Measurements from ENCODE around the gene ZNF32.

DNA sequence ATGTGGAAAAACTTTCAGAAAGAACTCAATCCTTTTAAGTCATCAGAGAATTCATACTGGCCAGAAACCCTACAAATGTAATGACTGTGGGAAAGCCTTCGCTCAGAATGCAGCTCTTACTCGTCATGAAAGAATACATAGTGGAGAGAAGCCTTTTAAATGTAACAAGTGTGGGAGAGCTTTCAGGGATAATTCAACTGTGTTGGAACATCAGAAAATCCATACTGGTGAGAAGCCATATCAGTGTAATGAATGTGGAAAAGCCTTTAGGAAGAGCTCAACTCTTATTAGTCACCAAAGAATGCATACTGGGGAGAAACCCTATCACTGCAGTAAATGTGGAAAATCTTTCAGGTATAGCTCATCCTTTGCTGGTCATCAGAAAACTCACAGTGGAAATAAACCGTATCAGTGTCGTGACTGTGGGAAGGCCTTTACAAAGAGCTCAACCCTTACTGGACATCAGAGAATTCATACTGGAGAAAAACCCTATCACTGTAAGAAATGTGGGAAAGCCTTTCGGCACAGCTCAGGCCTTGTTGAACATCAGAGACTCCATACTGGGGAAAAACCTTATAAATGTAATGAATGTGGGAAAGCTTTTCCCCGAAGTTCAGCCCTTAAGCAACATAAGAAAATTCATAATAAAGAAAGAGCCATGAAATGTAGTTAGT is 31.8 kb downstream of the ZNF32 start:
- no peak for TF ChIP-seq EZH2 (IDR thresholded peaks at IDR 0.05)
- no peak for TF ChIP-seq POLR2AphosphoS5 (IDR thresholded peaks at IDR 0.05; ENCODE audit: borderline replicate concordance, low read depth, low read length)
